HK-2 (cell line): ENCODE results near the gene IQCH.
"Not testable (repeated sequence)": the region's sequence is repeated elsewhere in the genome, so short reads cannot be mapped to it uniquely, and the experiment has no call there.

Experiments used
- DNase-seq: peaks from one replicate; pipeline ENCODE4 v3.0.0-alpha.2; 2018; ENCODE audit not compliant: unreplicated experiment

The IQCH gene

GRCh38 chr15:67246606-67247005 is 8.0 kb upstream of the IQCH start:
- DNase-seq = not testable (repeated sequence)

- DNase-seq = no peak
Measured at GRCh38 chr15:67248011-67248505, 6.5 kb upstream of the IQCH start.

GRCh38 chr15:67249830-67250229 is 4.8 kb upstream of the IQCH start:
- no peak for DNase-seq

- no peak for DNase-seq
Measured at GRCh38 chr15:67251318-67251717, 3.3 kb upstream of the IQCH start.

- DNase-seq = no peak
Measured at GRCh38 chr15:67253101-67253500, 1.5 kb upstream of the IQCH start.

- no peak for DNase-seq
Measured at GRCh38 chr15:67253549-67254237, 893 bp upstream of the IQCH start.

- no peak for DNase-seq
Measured at GRCh38 chr15:67256051-67256450, 1.5 kb downstream of the IQCH start.

GRCh38 chr15:67258412-67258811 is 3.8 kb downstream of the IQCH start:
- DNase-seq = not testable (repeated sequence)

GRCh38 chr15:67259379-67259778 is 4.8 kb downstream of the IQCH start:
- DNase-seq = no peak

GRCh38 chr15:67259806-67260205 is 5.2 kb downstream of the IQCH start:
- no peak for DNase-seq

- DNase-seq = no peak
Measured at GRCh38 chr15:67266870-67267269, 12.3 kb downstream of the IQCH start.

- no peak for DNase-seq
Measured at GRCh38 chr15:67267440-67267839, 12.9 kb downstream of the IQCH start.

GRCh38 chr15:67267951-67268941 is 13.7 kb downstream of the IQCH start:
- DNase-seq = no peak

GRCh38 chr15:67274236-67274635 is 19.6 kb downstream of the IQCH start:
- no peak for DNase-seq

- DNase-seq = no peak
Measured at GRCh38 chr15:67276666-67277065, 22.1 kb downstream of the IQCH start.

- no peak for DNase-seq
Measured at GRCh38 chr15:67280217-67280616, 25.6 kb downstream of the IQCH start.

GRCh38 chr15:67281714-67282113 is 27.1 kb downstream of the IQCH start:
- no peak for DNase-seq

GRCh38 chr15:67285625-67286024 is 31.0 kb downstream of the IQCH start:
- not testable (repeated sequence) for DNase-seq

- not testable (repeated sequence) for DNase-seq
Measured at GRCh38 chr15:67286400-67286799, 31.8 kb downstream of the IQCH start.

- no peak for DNase-seq
Measured at GRCh38 chr15:67290319-67290718, 35.7 kb downstream of the IQCH start.

- DNase-seq = no peak
Measured at GRCh38 chr15:67296188-67296587, 41.6 kb downstream of the IQCH start.

- DNase-seq = no peak
Measured at GRCh38 chr15:67296684-67297083, 42.1 kb downstream of the IQCH start.
